ENCODE data around the gene GOLGA6L10.
"Not testable (repeated sequence)": the region's sequence is repeated elsewhere in the genome, so short reads cannot be mapped to it uniquely, and the experiment has no call there.

GOLGA6L10 gene

GRCh38 chr15:82312586-82313349, 36.5 kb downstream of the GOLGA6L10 start:
- FAIRE-seq = no peak
- TF ChIP-seq POLR2A (IDR thresholded peaks at IDR 0.05; ENCODE audit: low read depth, low read length) (no peak), TAF1 (IDR thresholded peaks at IDR 0.05; ENCODE audit: borderline replicate concordance, low read depth, low read length) (no peak)
- DNase-seq (ENCODE audit: insufficient read length) = no peak

- not testable (repeated sequence) for FAIRE-seq; DNase-seq (ENCODE audit: insufficient read length)
Measured at GRCh38 chr15:82311321-82311720, 38.0 kb downstream of the GOLGA6L10 start.

GRCh38 chr15:82309802-82310201, 39.5 kb downstream of the GOLGA6L10 start:
- FAIRE-seq (no peak), DNase-seq (ENCODE audit: insufficient read length) (no peak)
- TF ChIP-seq TAF1 (IDR thresholded peaks at IDR 0.05; ENCODE audit: borderline replicate concordance, low read depth, low read length) (no peak), POLR2A (IDR thresholded peaks at IDR 0.05; ENCODE audit: low read depth, low read length) (no peak), POLR2AphosphoS5 (IDR thresholded peaks at IDR 0.05; ENCODE audit: low read depth, low read length) (no peak)

GRCh38 chr15:82307714-82308081, 41.6 kb downstream of the GOLGA6L10 start:
- DNase-seq (ENCODE audit: insufficient read length) (no peak), FAIRE-seq (no peak)
- TF ChIP-seq TAF1 (IDR thresholded peaks at IDR 0.05; ENCODE audit: borderline replicate concordance, low read depth, low read length) (no peak), POLR2A (IDR thresholded peaks at IDR 0.05; ENCODE audit: low read depth, low read length) (no peak), POLR2AphosphoS5 (IDR thresholded peaks at IDR 0.05; ENCODE audit: low read depth, low read length) (no peak)

GRCh38 chr15:82306791-82307713, 42.2 kb downstream of the GOLGA6L10 start:
- no peak for TF ChIP-seq TAF1 (IDR thresholded peaks at IDR 0.05; ENCODE audit: borderline replicate concordance, low read depth, low read length)
- TF ChIP-seq POLR2AphosphoS5 (IDR thresholded peaks at IDR 0.05; ENCODE audit: low read depth, low read length) = no peak
- no peak for TF ChIP-seq POLR2A (IDR thresholded peaks at IDR 0.05; ENCODE audit: low read depth, low read length)
- DNase-seq (ENCODE audit: insufficient read length) (no peak), FAIRE-seq (no peak)

- DNase-seq (ENCODE audit: insufficient read length) (no peak), FAIRE-seq (no peak)
- TF ChIP-seq TAF1 (IDR thresholded peaks at IDR 0.05; ENCODE audit: borderline replicate concordance, low read depth, low read length) (no peak), POLR2A (IDR thresholded peaks at IDR 0.05; ENCODE audit: low read depth, low read length) (no peak), POLR2AphosphoS5 (IDR thresholded peaks at IDR 0.05; ENCODE audit: low read depth, low read length) (no peak)
Measured at GRCh38 chr15:82305621-82306048, 43.6 kb downstream of the GOLGA6L10 start.

GRCh38 chr15:82304778-82305090, 44.5 kb downstream of the GOLGA6L10 start:
- no peak for TF ChIP-seq POLR2A (IDR thresholded peaks at IDR 0.05; ENCODE audit: low read depth, low read length)
- no peak for TF ChIP-seq TAF1 (IDR thresholded peaks at IDR 0.05; ENCODE audit: borderline replicate concordance, low read depth, low read length)
- no peak for TF ChIP-seq POLR2AphosphoS5 (IDR thresholded peaks at IDR 0.05; ENCODE audit: low read depth, low read length)
- DNase-seq (ENCODE audit: insufficient read length) = no peak
- FAIRE-seq = no peak

- TF ChIP-seq POLR2AphosphoS5 (IDR thresholded peaks at IDR 0.05; ENCODE audit: low read depth, low read length) = no peak
- TF ChIP-seq TAF1 (IDR thresholded peaks at IDR 0.05; ENCODE audit: borderline replicate concordance, low read depth, low read length) = no peak
- TF ChIP-seq POLR2A (IDR thresholded peaks at IDR 0.05; ENCODE audit: low read depth, low read length) = no peak
- DNase-seq (ENCODE audit: insufficient read length) (no peak), FAIRE-seq (no peak)
Measured at GRCh38 chr15:82303956-82304777, 45.1 kb downstream of the GOLGA6L10 start.

GRCh38 chr15:82301296-82302016, 47.8 kb downstream of the GOLGA6L10 start:
- DNase-seq (ENCODE audit: insufficient read length) = no peak
- TF ChIP-seq POLR2A (IDR thresholded peaks at IDR 0.05; ENCODE audit: low read depth, low read length) (no peak), POLR2AphosphoS5 (IDR thresholded peaks at IDR 0.05; ENCODE audit: low read depth, low read length) (no peak), TAF1 (IDR thresholded peaks at IDR 0.05; ENCODE audit: borderline replicate concordance, low read depth, low read length) (no peak)
- FAIRE-seq = no peak

GRCh38 chr15:82300883-82301282, 48.4 kb downstream of the GOLGA6L10 start:
- TF ChIP-seq TAF1 (IDR thresholded peaks at IDR 0.05; ENCODE audit: borderline replicate concordance, low read depth, low read length) = no peak
- TF ChIP-seq POLR2AphosphoS5 (IDR thresholded peaks at IDR 0.05; ENCODE audit: low read depth, low read length) = no peak
- no peak for TF ChIP-seq POLR2A (IDR thresholded peaks at IDR 0.05; ENCODE audit: low read depth, low read length)
- DNase-seq (ENCODE audit: insufficient read length) (no peak), FAIRE-seq (no peak)

GRCh38 chr15:82300326-82300725, 48.9 kb downstream of the GOLGA6L10 start:
- DNase-seq (ENCODE audit: insufficient read length) = not testable (repeated sequence)

GRCh38 chr15:82299511-82299914, 49.8 kb downstream of the GOLGA6L10 start:
- DNase-seq (ENCODE audit: insufficient read length); FAIRE-seq: not testable (repeated sequence)

More at GRCh38 chr15:82300326-82300725, 48.9 kb downstream of the GOLGA6L10 start:
- FAIRE-seq = not testable (repeated sequence)
